IMR-90 (cell line): Measurements from ENCODE around the gene PAX9. TPM values are rescaled to one million over a fixed set of nuclear protein-coding genes. Genes with fewer than 3 reads are reported as not detected.

Experiments used
- ATAC-seq: fragments of 200-7000 bp; cut with Tn5 transposase; 2 replicates; pipeline ENCODE4 v1.9.1; 2020; ENCODE audit warnings: low read depth, mild to moderate bottlenecking, moderate library complexity
- BruUV-seq: library from RNA; stranded (reverse); fragments of 400-500 nt; replicated peaks from 2 replicates; lab custom pipeline; 2021; lab: Mats Ljungman, UMichigan
- CTCF ChIA-PET: fragments of 300-600 bp; formaldehyde crosslinking; extraction: SDS; loops from one replicate; lab custom pipeline; 2021; ENCODE audit warnings: antibody characterized with exemption; lab: Yijun Ruan, JAX
- POLR2A ChIA-PET: fragments of 300-600 bp; sonication (Branson Sonifier 250); formaldehyde crosslinking; loops from one replicate; lab custom pipeline; 2022; ENCODE audit warnings: antibody characterized with exemption; ENCODE audit not compliant: unreplicated experiment; lab: Charles Lee
- DNase-seq: peaks from one replicate; pipeline ENCODE4 v3.0.0; 2013
- H2AFZ ChIP-seq: replicated peaks from 2 replicates; pipeline ENCODE3; 2013; ENCODE audit warnings: low read length, mild to moderate bottlenecking; ENCODE audit not compliant: poor library complexity
- H2AK5ac ChIP-seq: 2 replicates; pipeline ENCODE4 v1.6.1; 2013; ENCODE audit warnings: low read depth, low read length, inconsistent platforms
- H2AK9ac ChIP-seq: replicated peaks from 2 replicates; pipeline ENCODE3; 2013; ENCODE audit warnings: mild to moderate bottlenecking, low read depth, low read length, moderate library complexity; ENCODE audit not compliant: poor library complexity
- H2BK120ac ChIP-seq: 2 replicates; pipeline ENCODE4 v1.6.1; 2013; ENCODE audit warnings: low read depth, low read length, inconsistent platforms
- H2BK15ac ChIP-seq: 3 replicates; pipeline ENCODE4 v1.6.1; 2013; ENCODE audit warnings: low read depth, low read length, inconsistent platforms
- H2BK20ac ChIP-seq: 2 replicates; pipeline ENCODE4 v1.6.1; 2013; ENCODE audit warnings: low read depth, mild to moderate bottlenecking, inconsistent platforms, low read length, moderate library complexity
- H2BK5ac ChIP-seq: 2 replicates; pipeline ENCODE4 v1.6.1; 2013; ENCODE audit warnings: mild to moderate bottlenecking, low read depth, low read length, inconsistent platforms; ENCODE audit not compliant: poor library complexity, severe bottlenecking
- H3K14ac ChIP-seq: replicated peaks from 2 replicates; pipeline ENCODE4 v1.6.1; 2013; ENCODE audit warnings: low read depth, low read length, inconsistent platforms
- H3K18ac ChIP-seq: 2 replicates; pipeline ENCODE4 v1.6.1; 2013; ENCODE audit warnings: low read depth, low read length, control low read depth
- H3K23ac ChIP-seq: 2 replicates; pipeline ENCODE4 v1.6.1; 2013; ENCODE audit warnings: low read depth, low read length, inconsistent platforms
- H3K27ac ChIP-seq: 2 replicates; pipeline ENCODE4 v1.5.1; 2013; ENCODE audit warnings: mild to moderate bottlenecking, control low read depth, low read length; ENCODE audit not compliant: insufficient read depth
- H3K27me3 ChIP-seq: 2 replicates; pipeline ENCODE4 v1.6.1; 2013; ENCODE audit warnings: low read length; ENCODE audit not compliant: control insufficient read depth, insufficient read depth
- H3K36me3 ChIP-seq: 2 replicates; pipeline ENCODE4 v1.6.1; 2013; ENCODE audit warnings: low read length, mixed read lengths; ENCODE audit not compliant: control insufficient read depth, insufficient read depth
- H3K4ac ChIP-seq: 2 replicates; pipeline ENCODE4 v1.6.1; 2013; ENCODE audit warnings: low read depth, low read length, inconsistent platforms
- H3K4me1 ChIP-seq: 2 replicates; pipeline ENCODE4 v1.6.1; 2013; ENCODE audit warnings: low read length, mixed read lengths; ENCODE audit not compliant: control insufficient read depth, insufficient read depth
- H3K4me2 ChIP-seq: 2 replicates; pipeline ENCODE4 v1.6.1; 2013; ENCODE audit warnings: low read depth, mild to moderate bottlenecking, control low read depth, low read length, moderate library complexity
- H3K4me3 ChIP-seq: 2 replicates; pipeline ENCODE4 v1.5.1; 2013; ENCODE audit warnings: low read depth, mild to moderate bottlenecking, control low read depth, low read length, moderate library complexity; ENCODE audit not compliant: insufficient read depth
- H3K56ac ChIP-seq: 2 replicates; pipeline ENCODE4 v1.6.1; 2013; ENCODE audit warnings: low read length, inconsistent platforms; ENCODE audit not compliant: insufficient read depth; ENCODE audit errors: extremely low read depth
- H3K79me1 ChIP-seq, 2 experiments: 2 replicates each; pipeline ENCODE4 v1.6.1; 2013; ENCODE audit warnings: low read length in 2 of 2, inconsistent platforms in 1 of 2, low read depth in 1 of 2
- H3K9ac ChIP-seq: 2 replicates; pipeline ENCODE4 v1.6.1; 2013; ENCODE audit warnings: low read depth, low read length, control low read depth
- H3K9me1 ChIP-seq: 2 replicates; pipeline ENCODE4 v1.6.1; 2013; ENCODE audit warnings: low read length, inconsistent platforms; ENCODE audit not compliant: insufficient read depth
- H3K9me3 ChIP-seq: 2 replicates; pipeline ENCODE4 v1.6.1; 2013; ENCODE audit warnings: low read length; ENCODE audit not compliant: control insufficient read depth, insufficient read depth
- H4K20me1 ChIP-seq: 2 replicates; pipeline ENCODE4 v1.6.1; 2013; ENCODE audit warnings: low read length, inconsistent platforms; ENCODE audit not compliant: insufficient read depth
- H4K5ac ChIP-seq: 2 replicates; pipeline ENCODE4 v1.6.1; 2013; ENCODE audit warnings: mild to moderate bottlenecking, low read depth, low read length, control low read depth
- H4K8ac ChIP-seq, 2 experiments: 2 replicates each; pipeline ENCODE4 v1.6.1; 2013; ENCODE audit warnings: low read depth in 2 of 2, low read length in 2 of 2, control low read depth in 1 of 2, inconsistent platforms in 1 of 2
- H4K91ac ChIP-seq: 2 replicates; pipeline ENCODE4 v1.6.1; 2013; ENCODE audit warnings: low read depth, low read length, inconsistent platforms; ENCODE audit not compliant: insufficient read depth
- BHLHE40 ChIP-seq: fragments of 150-350 bp; IDR thresholded peaks from 2 replicates; pipeline ENCODE4 v1.6.1; 2016; ENCODE audit warnings: mild to moderate bottlenecking, low read depth, low read length
- CEBPB ChIP-seq: IDR thresholded peaks from 2 replicates; pipeline ENCODE4 v1.6.1; 2012; ENCODE audit warnings: low read depth, low read length, improper control_type of control experiment
- CHD1 ChIP-seq: IDR thresholded peaks from 2 replicates; pipeline ENCODE4 v1.6.1; 2012; ENCODE audit warnings: low read depth, low read length, improper control_type of control experiment
- CTCF ChIP-seq: conservative IDR thresholded peaks from 2 replicates; pipeline ENCODE4 v1.5.1; 2012; ENCODE audit warnings: mild to moderate bottlenecking, low read depth, low read length, improper control_type of control experiment
- FOS ChIP-seq: fragments of 150-350 bp; IDR thresholded peaks from 2 replicates; pipeline ENCODE4 v1.6.1; 2016; ENCODE audit warnings: low read depth, low read length
- MAFK ChIP-seq: IDR thresholded peaks from 2 replicates; pipeline ENCODE4 v1.6.1; 2012; ENCODE audit warnings: low read depth, low read length, improper control_type of control experiment
- MAZ ChIP-seq: IDR thresholded peaks from 2 replicates; pipeline ENCODE4 v1.6.1; 2012; ENCODE audit warnings: low read depth, mild to moderate bottlenecking, low read length, improper control_type of control experiment, moderate library complexity, borderline replicate concordance
- MXI1 ChIP-seq: IDR thresholded peaks from 2 replicates; pipeline ENCODE4 v1.6.1; 2012; ENCODE audit warnings: low read depth, mild to moderate bottlenecking, low read length, moderate library complexity, borderline replicate concordance
- NFE2L2 ChIP-seq: fragments of 150-350 bp; IDR thresholded peaks from 2 replicates; pipeline ENCODE4 v1.6.1; 2016; ENCODE audit warnings: low read depth, mild to moderate bottlenecking, low read length
- POLR2A ChIP-seq: IDR thresholded peaks from 2 replicates; pipeline ENCODE4 v1.6.1; 2012; ENCODE audit warnings: mild to moderate bottlenecking, low read depth, low read length
- RAD21 ChIP-seq: IDR thresholded peaks from 2 replicates; pipeline ENCODE4 v1.6.1; 2012; ENCODE audit warnings: low read length, improper control_type of control experiment
- RCOR1 ChIP-seq: IDR thresholded peaks from 2 replicates; pipeline ENCODE4 v1.6.1; 2012; ENCODE audit warnings: mild to moderate bottlenecking, low read length, improper control_type of control experiment; ENCODE audit not compliant: insufficient replicate concordance
- RFX5 ChIP-seq: IDR thresholded peaks from 2 replicates; pipeline ENCODE4 v1.8.0; 2012; ENCODE audit warnings: low read depth, mild to moderate bottlenecking, low read length, moderate library complexity
- SMC3 ChIP-seq: fragments of 150-350 bp; IDR thresholded peaks from 2 replicates; pipeline ENCODE4 v1.6.1; 2016; ENCODE audit warnings: low read depth, mild to moderate bottlenecking, antibody characterized with exemption, low read length, moderate library complexity
- USF2 ChIP-seq: fragments of 150-350 bp; IDR thresholded peaks from 2 replicates; pipeline ENCODE4 v1.6.1; 2017; ENCODE audit warnings: mild to moderate bottlenecking, antibody characterized with exemption, low read length, low read depth
- WGBS, 2 experiments: methylation state at CpG; one replicate each; pipeline versions ENCODE4 v1.1.5 to v1.1.7; 2013; ENCODE audit warnings: missing lambda C conversion rate in 2 of 2; ENCODE audit not compliant: insufficient read length in 1 of 2; ENCODE audit errors: extremely low coverage in 2 of 2; 5-methylcytosine and 5-hydroxymethylcytosine counted together
- dilution Hi-C: fragments of 300-500 bp; cut with HindIII; formaldehyde crosslinking; loops from one replicate; pipeline ENCODE4 v1.14.3; 2018; ENCODE audit warnings: low sequenced_read_pairs; ENCODE audit not compliant: unreplicated experiment
- in situ Hi-C: fragments of 300-500 bp; cut with MboI; formaldehyde crosslinking; loops from 3 replicates; pipeline ENCODE4 v1.14.3; 2019; ENCODE audit warnings: low sequenced_read_pairs, inconsistent platforms, mixed read lengths
- intact Hi-C: fragments of 100-400 bp; cut with micrococcal nuclease; formaldehyde crosslinking; loops from 2 replicates; pipeline ENCODE4 v1.10.0; 2022
- polyA plus RNA-seq, 3 experiments: library from polyadenylated mRNA; depleted of rRNA; stranded (reverse); fragments of >200 nt; gene quantifications; 2 replicates each; pipeline ENCODE4 v1.2.3, GENCODE V29; 2012; ENCODE audit warnings: low replicate concordance in 1 of 3
- total RNA-seq: library from RNA; depleted of rRNA; stranded (reverse); fragments of >200 nt; gene quantifications from 2 replicates; pipeline ENCODE4 v1.2.3, GENCODE V29; 2012
- TF ChIP-seq, protein P1 (sequence below): fragments of 150-350 bp; IDR thresholded peaks from 2 replicates; pipeline ENCODE4 v1.6.1; 2016; ENCODE audit warnings: low read depth, mild to moderate bottlenecking, low read length, moderate library complexity, borderline replicate concordance

The PAX9 gene
- total and polyA plus RNA-seq, 2 of the 4 experiments (the other 2 are of a cell fraction), result not detected

GRCh38 chr14:36717363-36717762, 55.7 kb downstream of the PAX9 start:
- Histone ChIP-seq H3K18ac (no peak overlapping the region), H3K36me3 (no peaks in the 10 kb centered on the region), H3K56ac (no peak overlapping the region), H2AK9ac (no peak overlapping the region), H4K20me1 (no peaks in the 10 kb centered on the region), H3K4me2 (no peak overlapping the region), H3K9me1 (no peaks in the 10 kb centered on the region), H3K23ac (no peak overlapping the region), H2AFZ (no peak overlapping the region), H4K8ac (no peak overlapping the region), H3K4me1 (no peaks in the 10 kb centered on the region), H4K91ac (no peak overlapping the region), H2BK20ac (no peak overlapping the region), H3K14ac (no peak overlapping the region), H4K5ac (no peak overlapping the region), H2BK120ac (no peak overlapping the region), H3K9me3 (no peaks in the 10 kb centered on the region), H3K9ac (no peak overlapping the region), H3K27me3 (no peaks in the 10 kb centered on the region), H2AK5ac (no peak overlapping the region), H3K79me1 (no peaks in the 10 kb centered on the region), H2BK15ac (no peak overlapping the region), H3K27ac (no peak overlapping the region), H2BK5ac (no peak overlapping the region), H3K4ac (no peak overlapping the region), H3K4me3 (no peak overlapping the region)
- in situ Hi-C loops (no loop called here), dilution Hi-C loops (no loop called here), intact Hi-C loops (no loop called here)
- DNase-seq (no peak), ATAC-seq (no peak)
- ChIA-PET CTCF (interaction anchor here (0.6 kb wide), 1 partner anchor 21 kb away, joined by 3 read pairs; no protein-coding TSS in a partner anchor), POLR2A (no interaction called here)
- no CpG with 5 or more reads among the region's 5 CpGs for WGBS, 2 experiments
- TF ChIP-seq CEBPB (no peak), RFX5 (no peak), MAZ (no peak), CTCF (no peak), POLR2A (no peak), USF2 (no peak), NFE2L2 (no peak), CHD1 (no peak), MXI1 (no peak), BHLHE40 (no peak), MAFK (no peak), RCOR1 (no peak), FOS (no peak), RAD21 (no peak), SMC3 (no peak)
- TF ChIP-seq, protein P1, sequence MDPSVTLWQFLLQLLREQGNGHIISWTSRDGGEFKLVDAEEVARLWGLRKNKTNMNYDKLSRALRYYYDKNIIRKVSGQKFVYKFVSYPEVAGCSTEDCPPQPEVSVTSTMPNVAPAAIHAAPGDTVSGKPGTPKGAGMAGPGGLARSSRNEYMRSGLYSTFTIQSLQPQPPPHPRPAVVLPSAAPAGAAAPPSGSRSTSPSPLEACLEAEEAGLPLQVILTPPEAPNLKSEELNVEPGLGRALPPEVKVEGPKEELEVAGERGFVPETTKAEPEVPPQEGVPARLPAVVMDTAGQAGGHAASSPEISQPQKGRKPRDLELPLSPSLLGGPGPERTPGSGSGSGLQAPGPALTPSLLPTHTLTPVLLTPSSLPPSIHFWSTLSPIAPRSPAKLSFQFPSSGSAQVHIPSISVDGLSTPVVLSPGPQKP, result no peak
- no TSS peak for BruUV-seq
